Epidermal melanocyte (primary cell): ENCODE measurements around the gene DCC.

Experiments used
- DNase-seq: peaks from one replicate; pipeline ENCODE4 v3.0.0; 2011; ENCODE audit warnings: low spot score; ENCODE audit not compliant: insufficient read length

Gene DCC

DNA sequence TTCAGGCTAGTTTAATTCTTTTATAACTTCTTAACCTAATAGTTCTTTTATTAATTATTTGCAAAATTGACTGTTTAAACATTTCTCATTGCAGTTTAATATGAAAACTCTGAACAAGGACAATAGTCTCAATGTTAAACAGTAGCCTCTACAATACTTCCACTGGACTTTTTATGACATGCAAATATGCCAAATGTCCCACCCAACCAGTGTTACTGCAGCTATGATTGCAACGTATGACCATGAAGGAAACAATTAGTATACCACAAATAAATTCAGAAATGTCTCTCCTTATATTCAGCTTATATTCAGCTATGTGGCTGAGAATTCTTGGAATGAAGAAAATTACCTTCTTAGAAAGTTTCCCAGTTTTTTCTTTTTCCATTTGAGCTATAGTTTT, 688.6 kb downstream of the DCC start:
- DNase-seq = no peak

DNA sequence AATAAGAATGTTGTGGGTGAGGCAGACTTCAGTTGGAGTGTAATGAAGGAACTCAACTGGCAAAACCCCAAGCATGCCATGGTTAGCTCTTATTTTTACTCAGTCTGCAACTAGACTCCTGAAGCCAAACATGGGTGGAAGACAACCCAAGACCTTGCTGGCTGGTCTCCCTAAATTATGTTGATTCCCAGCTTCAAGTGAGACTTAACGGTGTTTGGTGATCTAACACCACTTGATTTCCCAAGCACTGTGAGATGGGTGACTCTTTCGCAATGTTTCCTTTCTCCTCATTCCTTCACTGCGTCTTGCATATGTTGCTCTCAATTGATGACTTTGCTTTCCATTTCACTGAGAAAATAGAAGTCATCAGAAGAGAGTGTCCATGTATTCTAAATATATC, 693.1 kb downstream of the DCC start:
- DNase-seq = no peak

DNA sequence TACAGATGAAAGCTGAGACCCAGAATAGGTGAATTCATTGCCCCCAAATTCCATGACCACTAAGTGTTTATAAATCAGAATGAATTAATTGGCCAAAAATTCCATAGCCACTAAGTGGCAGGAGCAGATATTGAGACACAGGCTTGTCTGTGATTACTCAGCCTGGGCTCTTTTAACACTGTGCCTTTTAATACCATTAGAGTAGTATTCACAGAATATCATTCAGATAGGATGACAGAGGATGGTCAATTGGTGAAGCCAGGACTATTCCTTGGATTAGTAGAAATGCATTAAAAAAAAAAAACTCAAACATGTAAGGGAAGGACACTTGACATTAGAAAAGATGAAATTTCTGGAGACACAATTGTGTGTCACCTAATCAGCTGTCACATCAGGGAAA, 698.6 kb downstream of the DCC start:
- DNase-seq = no peak

DNA sequence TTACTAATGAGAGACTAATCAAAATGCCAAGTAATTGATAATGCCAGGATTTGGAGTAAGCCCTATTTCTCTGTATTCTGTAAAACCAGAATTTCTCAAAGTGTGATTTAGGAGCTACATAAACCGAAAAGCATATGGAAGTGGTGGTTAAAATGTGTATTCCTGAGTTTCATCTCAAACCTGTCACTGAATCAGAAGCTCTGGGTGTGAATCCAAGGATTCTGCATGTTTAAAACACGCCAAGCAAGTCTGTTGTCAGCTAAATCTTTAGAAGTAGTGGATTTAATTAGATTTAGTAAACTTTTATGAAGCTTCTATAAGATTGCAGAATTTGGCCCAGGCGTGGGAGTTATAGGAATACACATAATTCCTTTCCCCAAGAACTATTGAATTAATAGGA, 700.3 kb downstream of the DCC start:
- DNase-seq = no peak

DNA sequence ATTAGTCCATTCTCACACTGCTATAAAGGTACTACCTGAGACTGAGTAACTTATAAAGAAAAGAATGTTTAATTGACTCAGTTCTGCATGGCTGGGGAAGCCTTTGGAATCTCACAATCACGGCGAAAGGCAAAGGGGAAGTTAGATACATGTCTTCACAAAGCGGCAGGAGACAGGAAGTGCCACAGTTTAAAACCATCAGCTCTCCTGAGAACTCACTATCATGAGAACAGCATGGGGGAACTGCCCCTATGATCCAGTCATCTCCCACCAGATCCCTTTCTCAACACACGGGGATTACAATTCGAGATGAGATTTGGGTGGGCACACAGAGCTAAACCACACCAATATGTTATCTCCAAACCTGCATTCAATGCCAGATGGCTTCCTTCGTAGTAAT, 716.1 kb downstream of the DCC start:
- DNase-seq = no peak

DNA sequence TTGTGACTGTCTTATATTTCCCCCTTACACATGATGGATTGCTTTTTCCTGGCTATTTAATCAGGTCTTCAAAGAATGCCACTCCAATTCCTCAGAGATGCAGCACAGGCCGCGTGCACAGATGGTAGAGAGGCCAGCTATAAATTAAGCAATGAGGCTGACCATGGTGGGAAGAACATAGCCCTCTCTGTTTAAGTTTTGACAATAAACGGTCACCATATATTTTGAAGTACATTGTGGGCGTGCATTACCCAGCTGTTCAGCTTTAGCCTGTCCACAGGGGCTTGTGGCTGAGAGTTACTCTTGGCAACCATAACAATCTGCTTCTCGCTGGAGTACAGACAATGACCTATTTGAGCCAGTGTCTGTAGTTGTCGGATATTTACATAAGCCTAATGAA, 730.8 kb downstream of the DCC start:
- no peak for DNase-seq

DNA sequence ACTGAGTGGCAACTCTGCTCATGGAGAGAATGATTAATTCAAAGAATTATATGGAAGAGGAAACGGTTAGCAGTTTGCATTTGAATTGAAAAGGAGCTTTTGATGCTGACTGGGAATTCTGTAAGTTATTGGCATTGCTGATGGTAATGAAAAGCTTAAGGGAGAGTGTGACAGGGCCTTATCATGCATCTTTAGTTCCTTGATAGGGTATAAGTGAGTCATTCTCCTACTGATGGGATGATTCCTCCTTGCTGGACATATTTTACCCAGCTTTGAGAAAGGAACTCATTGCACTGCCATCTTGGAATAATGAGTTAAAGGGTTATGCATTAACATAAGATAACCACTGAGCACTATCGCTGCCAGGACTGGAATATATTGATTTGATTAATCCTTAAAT, 740.7 kb downstream of the DCC start:
- DNase-seq = no peak

DNA sequence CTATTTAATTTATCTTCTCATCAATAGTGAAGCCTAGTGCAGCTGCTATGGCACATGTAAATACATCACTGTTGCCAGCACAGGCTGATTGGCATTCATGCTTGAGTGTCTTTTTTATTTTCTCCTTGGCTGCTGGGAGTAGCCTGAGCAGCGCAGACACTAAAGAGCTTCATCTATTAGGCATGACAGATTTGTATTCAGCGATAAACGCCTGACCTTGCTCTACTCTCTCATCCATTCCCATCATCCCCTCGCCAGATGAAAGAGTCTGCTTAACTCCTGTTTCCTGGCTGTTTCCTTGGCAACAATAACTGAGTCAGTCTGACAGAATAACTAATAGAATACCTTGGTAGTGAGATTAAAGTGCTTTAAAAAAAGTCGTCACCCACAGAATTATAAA, 753.6 kb downstream of the DCC start:
- DNase-seq = no peak

DNA sequence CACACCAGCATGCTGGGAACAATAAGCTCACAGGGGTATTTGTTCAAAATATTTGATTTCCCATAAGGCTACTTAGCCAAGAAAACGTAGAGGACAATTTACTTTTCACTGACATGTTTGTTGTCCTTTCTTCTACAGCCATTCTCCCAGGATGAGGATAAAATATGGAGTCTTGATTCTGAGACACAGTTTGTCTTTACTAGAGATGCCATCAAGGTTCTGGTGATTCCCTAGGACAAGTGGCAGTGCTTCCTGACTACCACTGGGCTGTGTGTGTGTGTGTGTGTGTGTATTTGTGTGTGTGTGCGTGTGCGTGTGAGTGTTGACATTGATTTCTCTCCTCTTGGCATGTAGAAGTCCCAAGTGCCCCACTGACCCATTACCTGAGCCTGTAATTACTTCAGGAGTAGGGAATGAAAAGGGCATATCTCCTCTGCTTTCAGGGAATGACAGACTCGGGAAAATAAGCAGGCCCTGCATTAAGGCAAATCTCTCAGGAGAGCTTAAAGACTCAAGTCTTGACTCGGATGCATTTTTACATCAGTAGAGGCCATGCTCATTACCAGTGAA, 761.6 kb downstream of the DCC start:
- no peak for DNase-seq

DNA sequence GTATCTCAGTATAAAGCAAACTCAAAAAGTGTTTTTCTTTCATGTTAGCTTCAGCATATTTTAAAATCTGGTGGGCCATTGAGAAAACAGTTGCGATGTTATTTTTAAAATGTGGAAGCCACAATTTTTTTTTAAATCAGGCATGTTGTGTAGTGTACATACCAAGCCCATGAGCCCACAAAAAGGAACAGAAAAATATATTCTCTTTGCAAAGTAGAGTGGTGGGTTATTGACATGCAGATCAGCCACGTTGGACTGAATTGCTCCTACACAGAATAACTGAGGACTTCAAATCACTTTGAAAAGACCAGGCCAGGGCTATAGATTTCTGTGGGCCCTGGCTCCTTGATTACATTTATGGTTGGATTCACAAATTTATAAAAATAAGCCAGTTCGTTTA, 774.4 kb downstream of the DCC start:
- DNase-seq = no peak

DNA sequence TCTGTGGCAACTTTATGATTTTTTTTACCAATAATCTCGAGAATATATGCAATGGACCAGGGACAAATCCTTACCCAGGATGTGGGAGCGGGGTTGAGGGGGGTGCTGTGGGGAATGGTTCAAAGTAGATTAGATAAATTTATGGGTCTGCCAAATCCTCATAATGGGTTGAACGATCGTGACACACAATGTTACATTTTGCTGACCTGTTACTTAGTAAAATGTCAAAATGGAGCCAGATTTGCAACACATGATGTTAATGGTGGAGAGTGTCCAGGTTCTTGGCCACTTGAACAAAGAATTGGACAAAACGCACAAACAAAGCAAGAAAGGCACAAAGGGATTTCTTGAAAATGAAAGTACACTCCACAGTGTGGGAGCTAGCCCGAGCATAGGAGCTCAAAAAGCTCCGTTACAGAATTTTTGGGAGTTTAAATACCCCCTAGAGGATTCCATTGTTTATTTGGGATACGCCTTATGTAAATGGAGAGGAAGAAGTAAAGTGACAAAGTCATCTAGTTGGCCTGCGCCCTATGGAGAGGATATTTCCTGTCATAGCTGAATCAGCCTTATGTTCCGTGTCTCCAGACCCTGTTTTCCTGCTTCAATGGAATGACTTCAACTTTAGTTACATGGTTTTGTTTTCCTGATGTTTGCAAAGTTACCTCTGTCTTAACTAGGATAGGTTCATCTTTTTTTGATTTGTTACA, 776.0 kb downstream of the DCC start:
- no peak for DNase-seq

DNA sequence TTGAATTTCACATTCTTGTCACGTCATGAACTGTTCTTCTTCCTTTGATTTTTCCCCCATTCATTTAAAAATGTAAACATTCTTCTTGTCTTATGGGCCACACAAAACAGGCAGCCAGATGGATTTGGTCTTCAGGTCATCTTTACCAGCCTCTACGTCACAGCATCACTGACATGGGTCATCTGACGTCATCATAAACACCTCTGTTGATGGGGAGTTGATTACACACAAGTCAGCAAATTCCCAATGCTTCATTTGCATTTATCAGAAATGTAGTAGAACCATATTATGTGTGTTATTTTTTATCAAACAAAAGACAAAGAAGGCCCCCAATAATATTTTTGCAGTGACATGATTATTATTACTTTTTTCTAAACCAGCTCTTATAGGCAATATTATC, 777.9 kb downstream of the DCC start:
- DNase-seq = no peak

DNA sequence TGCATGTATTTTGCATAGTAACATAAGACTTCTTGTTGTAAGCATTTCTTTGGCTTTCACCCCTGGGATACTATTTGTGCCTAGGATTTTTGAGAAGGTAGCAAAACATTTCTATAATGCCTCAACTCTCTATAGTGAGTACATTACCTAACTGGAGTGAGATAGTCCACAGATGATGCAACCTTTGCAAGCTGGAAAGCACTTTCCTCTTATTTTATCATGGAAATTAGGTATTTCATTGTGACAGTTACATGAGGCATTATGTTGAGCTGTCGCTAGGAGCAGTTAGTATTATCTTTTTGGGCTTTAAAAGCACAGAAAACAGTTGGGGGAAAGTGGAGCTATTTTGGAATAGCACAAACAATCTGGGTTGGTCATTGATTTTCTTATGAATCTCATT, 786.2 kb downstream of the DCC start:
- DNase-seq = no peak

DNA sequence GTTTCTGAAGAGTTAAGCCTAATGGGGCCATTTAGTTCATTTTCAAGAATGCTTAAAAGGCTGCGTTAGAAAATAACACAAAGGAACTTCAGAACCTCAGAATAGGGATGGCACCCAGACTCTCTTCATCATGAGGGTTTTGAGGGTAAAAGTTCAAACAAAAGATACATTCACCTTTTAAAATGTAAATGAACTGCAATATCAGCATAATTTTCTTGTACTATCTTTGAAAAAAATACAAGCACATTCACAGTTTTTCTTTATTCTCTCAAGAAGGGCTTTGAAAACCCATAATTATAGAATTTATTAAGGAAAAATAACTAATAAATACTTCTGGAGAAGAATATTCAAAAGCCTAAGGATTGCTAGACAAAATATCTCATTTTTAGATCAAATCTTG, 791.0 kb downstream of the DCC start:
- DNase-seq = no peak

DNA sequence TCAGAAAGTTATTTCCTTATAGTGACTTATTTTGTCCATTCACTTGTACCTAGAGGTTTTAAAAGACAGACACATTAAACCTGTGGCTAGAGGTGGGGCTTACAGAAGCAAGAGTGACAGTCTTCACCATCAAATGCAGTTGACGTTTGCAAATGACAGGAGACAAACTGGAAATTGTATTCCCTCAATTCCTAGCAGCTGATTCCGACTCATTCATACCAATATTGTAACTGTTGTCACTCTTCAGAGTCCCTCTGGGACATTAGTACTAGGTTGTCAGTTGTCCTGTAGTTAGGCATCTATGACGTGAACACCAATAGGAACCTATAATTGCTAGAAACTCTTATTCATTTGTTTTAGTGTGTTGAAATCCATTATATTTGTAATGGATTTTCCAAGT, 794.7 kb downstream of the DCC start:
- no peak for DNase-seq

DNA sequence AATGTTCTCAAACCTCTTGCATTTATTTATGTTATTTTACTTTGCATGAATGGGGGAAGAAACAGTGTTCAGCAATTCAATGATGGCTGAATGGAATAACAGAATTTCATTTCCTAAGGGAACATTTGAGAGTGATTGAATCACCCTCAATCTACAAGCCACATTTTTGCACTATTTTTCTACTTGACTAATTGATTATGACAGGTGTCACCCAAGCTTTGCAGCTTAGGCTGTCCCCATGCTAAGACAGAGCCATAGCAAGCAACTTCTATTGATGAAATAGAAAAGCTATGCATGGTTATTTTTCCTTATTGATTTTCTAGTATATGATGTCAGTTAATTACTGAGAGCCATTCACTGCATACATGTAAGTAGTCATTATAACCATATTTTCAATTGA, 795.7 kb downstream of the DCC start:
- no peak for DNase-seq

DNA sequence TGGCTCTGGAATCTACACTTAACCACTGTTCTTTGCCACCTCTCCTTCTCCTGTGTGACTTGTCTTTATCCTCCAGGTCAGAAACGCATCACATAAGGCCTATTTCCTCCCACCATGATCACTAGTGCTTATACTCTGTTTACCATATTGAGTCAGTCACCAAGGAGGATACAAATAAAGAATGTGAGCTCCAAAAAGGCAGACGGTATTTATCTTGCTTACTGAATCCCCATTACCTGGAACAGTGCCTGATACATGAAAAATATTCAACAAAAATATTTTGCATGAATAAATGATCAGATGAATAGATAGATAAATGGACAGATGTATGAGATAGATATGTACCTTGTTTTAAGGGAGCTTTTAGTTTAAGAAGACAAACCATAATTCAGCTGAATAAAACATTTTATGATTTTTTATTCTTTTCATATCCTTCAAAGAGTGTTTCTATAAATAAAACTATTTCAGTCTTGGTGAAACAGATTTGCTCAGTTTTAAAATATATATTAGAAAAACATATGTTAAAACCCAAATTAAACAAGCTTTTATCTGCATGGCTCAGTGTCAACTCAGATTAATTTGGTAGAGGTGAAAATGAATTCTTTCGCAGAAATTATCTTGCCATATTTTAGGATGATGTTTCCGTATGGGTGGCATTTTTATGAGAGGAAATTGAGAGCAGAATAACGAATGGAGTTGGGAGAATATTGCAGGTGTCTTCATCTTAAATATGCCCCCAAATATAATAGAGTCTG, 799.9 kb downstream of the DCC start:
- DNase-seq = no peak

DNA sequence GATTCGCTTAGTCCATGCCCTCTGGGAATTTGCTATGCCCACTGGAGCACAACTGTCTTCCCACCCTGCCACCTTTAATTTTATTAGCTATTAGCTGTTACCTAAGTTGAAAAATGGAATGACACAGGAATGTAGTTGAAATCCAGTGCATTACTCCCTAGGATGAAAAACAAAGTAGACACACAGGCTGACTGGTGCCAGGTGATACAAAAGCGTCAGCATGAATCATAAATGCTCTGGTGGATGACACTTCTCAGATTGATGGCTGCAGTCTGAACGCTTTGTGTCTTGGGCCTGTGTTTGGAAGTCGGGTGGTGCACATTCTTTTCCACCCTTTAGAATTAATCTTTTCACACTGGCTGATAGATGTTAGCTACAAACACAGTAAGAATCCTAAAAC, 802.0 kb downstream of the DCC start:
- DNase-seq = no peak

DNA sequence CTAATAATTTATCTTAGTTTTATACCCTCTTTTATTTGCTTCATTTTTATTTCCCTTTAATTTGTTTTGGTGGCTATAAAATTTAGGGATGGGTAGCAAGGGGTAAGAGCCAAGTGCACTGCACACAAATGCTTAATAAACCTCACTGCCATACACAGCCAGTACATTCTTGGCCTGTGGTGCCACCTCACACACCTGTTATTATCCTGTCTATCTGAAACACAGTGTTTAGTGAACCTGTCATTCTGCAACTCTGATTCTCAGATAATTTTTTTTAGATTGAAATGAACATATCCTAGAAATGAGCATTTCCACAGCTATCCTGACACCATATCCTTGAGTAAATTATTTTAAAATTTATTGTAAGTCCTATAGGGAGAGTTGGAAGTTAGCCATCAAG, 807.5 kb downstream of the DCC start:
- DNase-seq = no peak

DNA sequence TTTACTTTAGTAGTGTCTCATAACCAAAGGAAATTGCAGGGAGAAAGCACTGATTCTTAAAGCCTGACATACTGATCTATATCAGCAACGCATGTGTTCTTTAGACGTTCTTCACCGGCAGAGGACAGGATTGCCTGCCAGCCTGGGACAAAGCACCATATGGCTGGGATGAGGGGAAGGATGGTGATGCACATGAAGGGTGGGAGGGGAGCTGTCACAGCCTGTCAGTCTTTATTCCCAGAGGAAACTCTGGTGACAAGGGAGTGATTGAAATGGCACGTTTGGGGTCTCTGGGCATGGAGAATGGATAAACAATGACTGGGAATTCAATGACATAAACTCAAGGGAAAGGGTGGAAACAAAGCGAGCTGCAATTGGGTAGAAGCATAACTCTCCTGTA, 808.1 kb downstream of the DCC start:
- no peak for DNase-seq

DNA sequence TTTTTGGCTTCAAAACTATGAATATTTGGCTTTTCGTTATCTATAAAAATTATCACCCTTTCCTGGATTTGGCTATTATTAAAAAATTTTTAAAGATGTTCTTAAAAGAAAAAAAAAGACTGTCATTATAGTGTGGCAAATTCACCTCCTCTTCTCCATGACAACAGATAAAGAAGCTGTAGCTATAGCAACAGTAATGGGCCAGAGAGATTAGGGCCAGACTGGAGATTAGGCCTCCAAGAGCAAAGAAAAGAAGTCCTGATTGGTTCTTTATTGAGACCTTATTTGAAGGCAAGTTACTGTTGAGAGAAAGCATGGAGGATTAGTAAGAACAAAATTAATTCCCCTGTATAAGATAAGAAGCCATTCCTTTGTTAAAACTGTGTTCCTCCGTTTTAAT, 812.5 kb downstream of the DCC start:
- no peak for DNase-seq

DNA sequence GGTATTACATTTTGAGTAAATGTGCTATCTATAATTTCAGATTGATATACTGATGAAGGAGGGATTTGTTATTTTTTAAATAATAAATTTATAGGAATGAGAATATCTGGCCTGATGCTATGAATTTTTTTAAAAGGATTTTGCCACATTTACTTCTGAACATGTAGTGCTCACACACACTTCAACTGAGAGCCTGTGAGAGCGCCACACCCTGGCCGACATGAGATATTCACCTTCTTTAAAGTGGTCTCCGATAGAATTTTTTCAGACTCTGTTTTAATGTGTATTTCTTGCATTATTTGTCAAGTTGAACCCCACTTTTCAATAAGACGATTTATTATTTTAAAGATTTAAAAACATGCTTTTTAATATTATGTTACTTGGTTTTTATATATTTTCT, 813.3 kb downstream of the DCC start:
- DNase-seq = no peak

DNA sequence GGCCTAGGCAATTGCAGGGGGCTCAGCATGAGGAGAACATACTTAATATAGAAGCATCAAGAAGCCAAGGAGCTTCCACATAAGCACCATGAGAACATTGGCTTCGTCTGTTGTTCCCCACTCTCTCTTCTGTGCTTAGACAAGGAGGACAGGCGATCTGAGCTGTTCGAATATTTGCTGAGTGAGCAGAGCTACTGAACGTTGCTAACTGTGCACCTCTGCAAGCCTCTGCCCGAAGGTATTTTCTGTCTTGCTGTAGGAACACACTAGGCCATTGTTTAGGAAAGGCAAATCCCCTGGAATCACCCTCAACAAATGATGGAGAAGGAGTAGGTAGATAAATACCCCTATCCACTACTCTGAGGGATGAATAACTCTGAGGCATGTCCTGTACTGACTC, 813.8 kb downstream of the DCC start:
- DNase-seq = no peak
